ENCODE results near the gene CHST10.

The CHST10 gene

GRCh38 chr2:100408104-100408503 is 9.4 kb downstream of the CHST10 start:
- peaks cover 7% of the 10 kb centered on the region for H3K36me3 ChIP-seq (ENCODE audit: insufficient read depth, low read length)

GRCh38 chr2:100407563-100407962 is 9.9 kb downstream of the CHST10 start:
- H3K4me1 ChIP-seq (ENCODE audit: insufficient read depth, low read length) = peaks cover 29% of the 10 kb centered on the region
- no peaks in the 10 kb centered on the region for H3K9me3 ChIP-seq (ENCODE audit: control insufficient read depth, insufficient read depth, low read length)
- H3K9ac ChIP-seq (ENCODE audit: low read depth, low read length) = no peak overlapping the region
- peaks cover 7% of the 10 kb centered on the region for H3K36me3 ChIP-seq (ENCODE audit: insufficient read depth, low read length)

More at GRCh38 chr2:100408104-100408503, 9.4 kb downstream of the CHST10 start:
- Histone ChIP-seq H3K4me1 (ENCODE audit: insufficient read depth, low read length) (peaks cover 35% of the 10 kb centered on the region), H3K9ac (ENCODE audit: low read depth, low read length) (no peak overlapping the region), H3K9me3 (ENCODE audit: control insufficient read depth, insufficient read depth, low read length) (no peaks in the 10 kb centered on the region)

- Histone ChIP-seq H3K9ac (ENCODE audit: low read depth, low read length) (no peak overlapping the region), H3K4me1 (ENCODE audit: insufficient read depth, low read length) (peaks cover 25% of the 10 kb centered on the region), H3K36me3 (ENCODE audit: insufficient read depth, low read length) (peaks cover 7% of the 10 kb centered on the region), H3K9me3 (ENCODE audit: control insufficient read depth, insufficient read depth, low read length) (no peaks in the 10 kb centered on the region)
Observed at GRCh38 chr2:100407073-100407472, 10.4 kb downstream of the CHST10 start.

GRCh38 chr2:100406120-100406508 is 11.4 kb downstream of the CHST10 start:
- Histone ChIP-seq H3K36me3 (ENCODE audit: insufficient read depth, low read length) (peaks cover 7% of the 10 kb centered on the region), H3K9ac (ENCODE audit: low read depth, low read length) (no peak overlapping the region), H3K9me3 (ENCODE audit: control insufficient read depth, insufficient read depth, low read length) (no peaks in the 10 kb centered on the region), H3K4me1 (ENCODE audit: insufficient read depth, low read length) (peaks cover 17% of the 10 kb centered on the region)

GRCh38 chr2:100405403-100406119 is 11.9 kb downstream of the CHST10 start:
- H3K36me3 ChIP-seq (ENCODE audit: insufficient read depth, low read length) = peaks cover 7% of the 10 kb centered on the region
- peaks cover 14% of the 10 kb centered on the region for H3K4me1 ChIP-seq (ENCODE audit: insufficient read depth, low read length)
- no peak overlapping the region for H3K9ac ChIP-seq (ENCODE audit: low read depth, low read length)
- no peaks in the 10 kb centered on the region for H3K9me3 ChIP-seq (ENCODE audit: control insufficient read depth, insufficient read depth, low read length)

- Histone ChIP-seq H3K9me3 (ENCODE audit: control insufficient read depth, insufficient read depth, low read length) (no peaks in the 10 kb centered on the region), H3K36me3 (ENCODE audit: insufficient read depth, low read length) (peaks cover 7% of the 10 kb centered on the region), H3K9ac (ENCODE audit: low read depth, low read length) (no peak overlapping the region), H3K4me1 (ENCODE audit: insufficient read depth, low read length) (0 out of 2 replicates have a peak, but pooled peaks cover 3% of the 10 kb centered on the region)
Observed at GRCh38 chr2:100404411-100404810, 13.1 kb downstream of the CHST10 start.

- no peaks in the 10 kb centered on the region for H3K4me1 ChIP-seq (ENCODE audit: insufficient read depth, low read length)
- H3K9ac ChIP-seq (ENCODE audit: low read depth, low read length) = no peak overlapping the region
- no peaks in the 10 kb centered on the region for H3K9me3 ChIP-seq (ENCODE audit: control insufficient read depth, insufficient read depth, low read length)
- peaks cover 7% of the 10 kb centered on the region for H3K36me3 ChIP-seq (ENCODE audit: insufficient read depth, low read length)
Observed at GRCh38 chr2:100403722-100404121, 13.7 kb downstream of the CHST10 start.

GRCh38 chr2:100401268-100401667 is 16.2 kb downstream of the CHST10 start:
- Histone ChIP-seq H3K9me3 (ENCODE audit: control insufficient read depth, insufficient read depth, low read length) (no peaks in the 10 kb centered on the region), H3K9ac (ENCODE audit: low read depth, low read length) (no peak overlapping the region), H3K36me3 (ENCODE audit: insufficient read depth, low read length) (peaks cover 11% of the 10 kb centered on the region), H3K4me1 (ENCODE audit: insufficient read depth, low read length) (no peaks in the 10 kb centered on the region)

GRCh38 chr2:100399714-100400113 is 17.8 kb downstream of the CHST10 start:
- peaks cover 11% of the 10 kb centered on the region for H3K36me3 ChIP-seq (ENCODE audit: insufficient read depth, low read length)

GRCh38 chr2:100397976-100398375 is 19.5 kb downstream of the CHST10 start:
- Histone ChIP-seq H3K4me1 (ENCODE audit: insufficient read depth, low read length) (no peaks in the 10 kb centered on the region), H3K9ac (ENCODE audit: low read depth, low read length) (no peak overlapping the region), H3K36me3 (ENCODE audit: insufficient read depth, low read length) (peaks cover 16% of the 10 kb centered on the region), H3K9me3 (ENCODE audit: control insufficient read depth, insufficient read depth, low read length) (no peaks in the 10 kb centered on the region)

More at GRCh38 chr2:100399714-100400113, 17.8 kb downstream of the CHST10 start:
- no peaks in the 10 kb centered on the region for H3K9me3 ChIP-seq (ENCODE audit: control insufficient read depth, insufficient read depth, low read length)
- no peaks in the 10 kb centered on the region for H3K4me1 ChIP-seq (ENCODE audit: insufficient read depth, low read length)
- H3K9ac ChIP-seq (ENCODE audit: low read depth, low read length) = no peak overlapping the region

- Histone ChIP-seq H3K9me3 (ENCODE audit: control insufficient read depth, insufficient read depth, low read length) (no peaks in the 10 kb centered on the region), H3K36me3 (ENCODE audit: insufficient read depth, low read length) (peaks cover 19% of the 10 kb centered on the region), H3K4me1 (ENCODE audit: insufficient read depth, low read length) (no peaks in the 10 kb centered on the region), H3K9ac (ENCODE audit: low read depth, low read length) (no peak overlapping the region)
Observed at GRCh38 chr2:100397118-100397860, 20.2 kb downstream of the CHST10 start.

- Histone ChIP-seq H3K4me1 (ENCODE audit: insufficient read depth, low read length) (no peaks in the 10 kb centered on the region), H3K9ac (ENCODE audit: low read depth, low read length) (no peak overlapping the region), H3K9me3 (ENCODE audit: control insufficient read depth, insufficient read depth, low read length) (no peaks in the 10 kb centered on the region), H3K36me3 (ENCODE audit: insufficient read depth, low read length) (peaks cover 19% of the 10 kb centered on the region)
Observed at GRCh38 chr2:100396483-100396882, 21.0 kb downstream of the CHST10 start.

GRCh38 chr2:100395532-100396350 is 21.7 kb downstream of the CHST10 start:
- peaks cover 19% of the 10 kb centered on the region for H3K36me3 ChIP-seq (ENCODE audit: insufficient read depth, low read length)
- H3K9ac ChIP-seq (ENCODE audit: low read depth, low read length) = no peak overlapping the region
- H3K4me1 ChIP-seq (ENCODE audit: insufficient read depth, low read length) = no peaks in the 10 kb centered on the region
- no peaks in the 10 kb centered on the region for H3K9me3 ChIP-seq (ENCODE audit: control insufficient read depth, insufficient read depth, low read length)

GRCh38 chr2:100394111-100394641 is 23.3 kb downstream of the CHST10 start:
- Histone ChIP-seq H3K4me1 (ENCODE audit: insufficient read depth, low read length) (no peaks in the 10 kb centered on the region), H3K36me3 (ENCODE audit: insufficient read depth, low read length) (peaks cover 19% of the 10 kb centered on the region), H3K9ac (ENCODE audit: low read depth, low read length) (no peak overlapping the region), H3K9me3 (ENCODE audit: control insufficient read depth, insufficient read depth, low read length) (no peaks in the 10 kb centered on the region)

Measured in ES-I3 (cell line).